H1 (cell line): ENCODE results near the gene S100A13. TPM values are rescaled to one million over a fixed set of nuclear protein-coding genes. Genes with fewer than 3 reads are reported as not detected.

Experiments used
- CTCF ChIA-PET: fragments of 300-600 bp; sonication (Branson Sonifier 250); formaldehyde crosslinking; loops from one replicate; lab custom pipeline; 2021; ENCODE audit not compliant: partially characterized antibody; lab: Charles Lee
- POLR2A ChIA-PET: fragments of 300-600 bp; sonication (Branson Sonifier 250); formaldehyde crosslinking; loops from one replicate; lab custom pipeline; 2021; ENCODE audit warnings: inconsistent platforms; ENCODE audit not compliant: partially characterized antibody; lab: Charles Lee
- DNase-seq, 2 experiments: peaks; one replicate each; pipeline versions ENCODE4 v3.0.0 to v3.0.0-alpha.2; 2010 to 2022; ENCODE audit warnings: low spot score in 2 of 2, low read depth in 1 of 2, mixed read lengths in 1 of 2
- FAIRE-seq: peaks from 2 replicates; lab custom pipeline; 2011; peaks lifted over from hg19 to GRCh38; lab: Jason Lieb, UNC
- H2AFZ ChIP-seq: 2 replicates; pipeline ENCODE4 v1.8.1; 2012; ENCODE audit warnings: low read length, inconsistent platforms
- H2AK5ac ChIP-seq: 2 replicates; pipeline ENCODE4 v1.6.1; 2013; ENCODE audit warnings: low read depth, low read length
- H2BK120ac ChIP-seq: replicated peaks from 2 replicates; pipeline ENCODE3; 2013; ENCODE audit warnings: low read depth, low read length, inconsistent platforms
- H2BK12ac ChIP-seq: 2 replicates; pipeline ENCODE4 v1.6.1; 2013; ENCODE audit warnings: low read depth, low read length
- H2BK15ac ChIP-seq: 2 replicates; pipeline ENCODE4 v1.6.1; 2013; ENCODE audit warnings: low read length
- H2BK20ac ChIP-seq: 2 replicates; pipeline ENCODE4 v1.6.1; 2013; ENCODE audit warnings: low read length
- H2BK5ac ChIP-seq: 2 replicates; pipeline ENCODE4 v1.6.1; 2013; ENCODE audit warnings: low read depth, low read length
- H3K14ac ChIP-seq: 2 replicates; pipeline ENCODE4 v1.6.1; 2013; ENCODE audit warnings: inconsistent platforms; ENCODE audit not compliant: insufficient read length
- H3K18ac ChIP-seq: 2 replicates; pipeline ENCODE4 v1.6.1; 2013; ENCODE audit warnings: low read length; ENCODE audit errors: extremely low read depth
- H3K23ac ChIP-seq: 2 replicates; pipeline ENCODE4 v1.6.1; 2013; ENCODE audit warnings: inconsistent platforms; ENCODE audit not compliant: insufficient read length
- H3K23me2 ChIP-seq: 2 replicates; pipeline ENCODE4 v1.6.1; 2013; ENCODE audit warnings: low read depth, low read length
- H3K27ac ChIP-seq: 2 replicates; pipeline ENCODE4 v1.6.1; 2011; ENCODE audit warnings: low read depth, low read length, inconsistent platforms
- H3K27me3 ChIP-seq, 4 experiments: replicated peaks in 1 of 4; 1 replicate in 1 of 4; 2 replicates in 3 of 4; pipeline versions ENCODE4 v1.6.1 to v1.8.1; 2011 to 2013; ENCODE audit warnings: low read length in 3 of 4, mild to moderate bottlenecking in 3 of 4, inconsistent platforms in 2 of 4, mixed read lengths in 2 of 4, moderate library complexity in 1 of 4; ENCODE audit not compliant: control insufficient read depth in 3 of 4, insufficient read depth in 3 of 4; ENCODE audit errors: extremely low read depth in 1 of 4
- H3K36me3 ChIP-seq, 4 experiments: 2 replicates each; pipeline versions ENCODE4 v1.6.1 to v1.8.1; 2011 to 2013; ENCODE audit warnings: mild to moderate bottlenecking in 4 of 4, low read length in 3 of 4, moderate library complexity in 2 of 4, control low read depth in 1 of 4, inconsistent platforms in 1 of 4; ENCODE audit not compliant: insufficient read depth in 4 of 4, control insufficient read depth in 2 of 4
- H3K4ac ChIP-seq: replicated peaks from 2 replicates; pipeline ENCODE3; 2013; ENCODE audit warnings: low read length, low read depth, mixed read lengths, inconsistent platforms; ENCODE audit not compliant: insufficient read length
- H3K4me1 ChIP-seq, 4 experiments: replicated peaks in 1 of 4; 1 replicate in 1 of 4; 2 replicates in 3 of 4; pipeline versions ENCODE4 v1.6.1 to v1.8.1; 2011 to 2013; ENCODE audit warnings: low read length in 3 of 4, inconsistent platforms in 2 of 4, mixed read lengths in 1 of 4; ENCODE audit not compliant: insufficient read depth in 4 of 4, control insufficient read depth in 3 of 4
- H3K4me2 ChIP-seq, 2 experiments: 2 replicates each; pipeline versions ENCODE4 v1.6.1 to v1.8.1; 2011 to 2013; ENCODE audit warnings: low read depth in 2 of 2, low read length in 2 of 2, control low read depth in 1 of 2, inconsistent platforms in 1 of 2, mild to moderate bottlenecking in 1 of 2; ENCODE audit not compliant: insufficient read depth in 1 of 2
- H3K4me3 ChIP-seq, 4 experiments: fragments of 200-600, 300-600 bp in 1 of 4; sonication (generic), shearing (Covaris generic), sonication (Bioruptor Twin) in 1 of 4; 2 replicates each; pipeline versions ENCODE4 v1.5.1 to v1.8.1; 2011 to 2016; ENCODE audit warnings: low read length in 4 of 4, low read depth in 3 of 4, control low read depth in 2 of 4, inconsistent platforms in 2 of 4, mild to moderate bottlenecking in 2 of 4, mixed read lengths in 1 of 4, moderate library complexity in 1 of 4; ENCODE audit not compliant: insufficient read depth in 2 of 4; ENCODE audit errors: extremely low read depth in 1 of 4
- H3K56ac ChIP-seq: replicated peaks from 2 replicates; pipeline ENCODE3; 2013; ENCODE audit warnings: low read depth, mild to moderate bottlenecking, mixed read lengths, low read length, inconsistent platforms; ENCODE audit not compliant: insufficient read length
- H3K79me1 ChIP-seq: 2 replicates; pipeline ENCODE4 v1.6.1; 2013; ENCODE audit warnings: low read depth, low read length, control low read depth
- H3K79me2 ChIP-seq, 2 experiments: 2 replicates each; pipeline versions ENCODE4 v1.6.1 to v1.8.1; 2012 to 2013; ENCODE audit warnings: low read length in 2 of 2, mild to moderate bottlenecking in 2 of 2, inconsistent platforms in 1 of 2; ENCODE audit not compliant: insufficient read depth in 2 of 2, control insufficient read depth in 1 of 2
- H3K9ac ChIP-seq, 4 experiments: replicated peaks in 1 of 4; 1 replicate in 1 of 4; 2 replicates in 3 of 4; pipeline versions ENCODE4 v1.6.1 to v1.8.1; 2011 to 2013; ENCODE audit warnings: low read depth in 3 of 4, low read length in 3 of 4, control low read depth in 2 of 4, mild to moderate bottlenecking in 2 of 4, moderate library complexity in 2 of 4, inconsistent platforms in 1 of 4; ENCODE audit errors: extremely low read depth in 1 of 4
- H3K9me3 ChIP-seq, 2 experiments: 2 replicates each; pipeline versions ENCODE4 v1.6.1 to v1.8.1; 2012 to 2013; ENCODE audit warnings: mild to moderate bottlenecking in 2 of 2, moderate library complexity in 2 of 2, control low read depth in 1 of 2, inconsistent platforms in 1 of 2, low read depth in 1 of 2, low read length in 1 of 2, mixed read lengths in 1 of 2; ENCODE audit not compliant: insufficient read depth in 2 of 2
- H4K20me1 ChIP-seq, 2 experiments: replicated peaks in 1 of 2; 2 replicates each; pipeline versions ENCODE3 to v1.8.1; 2011 to 2013; ENCODE audit warnings: inconsistent platforms in 2 of 2, low read length in 2 of 2, mild to moderate bottlenecking in 1 of 2; ENCODE audit not compliant: insufficient read depth in 2 of 2, control insufficient read depth in 1 of 2
- H4K5ac ChIP-seq: 2 replicates; pipeline ENCODE4 v1.6.1; 2013; ENCODE audit warnings: low read length, low read depth, mixed read lengths, inconsistent platforms; ENCODE audit not compliant: insufficient read length
- H4K8ac ChIP-seq: 2 replicates; pipeline ENCODE4 v1.8.0; 2013; ENCODE audit warnings: mild to moderate bottlenecking, moderate library complexity, low read length, inconsistent platforms; ENCODE audit not compliant: insufficient read depth; ENCODE audit errors: extremely low read depth
- H4K91ac ChIP-seq: replicated peaks from 2 replicates; pipeline ENCODE3; 2013; ENCODE audit warnings: low read length, mixed read lengths, inconsistent platforms; ENCODE audit not compliant: insufficient read length
- ATF3 ChIP-seq: IDR thresholded peaks from 2 replicates; pipeline ENCODE4 v1.6.1; 2011; ENCODE audit warnings: low read depth, mild to moderate bottlenecking, low read length; ENCODE audit not compliant: insufficient read depth
- CBX5 ChIP-seq: fragments of 300-800, 300-1000 bp; sonication (generic); IDR thresholded peaks from 2 replicates; pipeline ENCODE4 v1.7.1; 2016; ENCODE audit warnings: antibody characterized with exemption, low read length, low read depth
- EGR1 ChIP-seq: IDR thresholded peaks from 2 replicates; pipeline ENCODE4 v1.6.1; 2011; ENCODE audit warnings: low read depth, low read length, borderline replicate concordance
- EZH2 ChIP-seq: fragments of 200-600 bp; sonication (generic); IDR thresholded peaks from 2 replicates; pipeline ENCODE4 v1.7.1; 2012; ENCODE audit warnings: low read depth, mild to moderate bottlenecking, moderate library complexity, low read length, inconsistent platforms; ENCODE audit not compliant: severe bottlenecking
- HDAC2 ChIP-seq, 2 experiments: fragments of 300-600 bp in 1 of 2; sonication (generic) in 1 of 2; IDR thresholded peaks; 2 replicates each; pipeline ENCODE4 v1.6.1; 2011 to 2012; ENCODE audit warnings: low read depth in 2 of 2, low read length in 2 of 2, mild to moderate bottlenecking in 2 of 2, moderate library complexity in 2 of 2, borderline replicate concordance in 1 of 2, inconsistent platforms in 1 of 2
- JUN ChIP-seq: IDR thresholded peaks from 2 replicates; pipeline ENCODE4 v1.6.1; 2011; ENCODE audit warnings: low read depth, mild to moderate bottlenecking, improper control_type of control experiment, low read length
- MAX ChIP-seq: IDR thresholded peaks from 2 replicates; pipeline ENCODE4 v1.6.1; 2012; ENCODE audit warnings: inconsistent platforms
- NRF1 ChIP-seq: IDR thresholded peaks from 2 replicates; pipeline ENCODE4 v1.6.1; 2011; ENCODE audit warnings: mild to moderate bottlenecking, low read depth, low read length, improper control_type of control experiment
- POLR2AphosphoS5 ChIP-seq: IDR thresholded peaks from 2 replicates; pipeline ENCODE4 v1.6.1; 2011; ENCODE audit warnings: low read depth, low read length
- TAF1 ChIP-seq: IDR thresholded peaks from 2 replicates; pipeline ENCODE4 v1.6.1; 2011; ENCODE audit warnings: mild to moderate bottlenecking, low read depth, low read length
- TEAD4 ChIP-seq: IDR thresholded peaks from 2 replicates; pipeline ENCODE4 v1.6.1; 2012; ENCODE audit warnings: low read depth, low read length, inconsistent platforms, mixed read lengths
- YY1 ChIP-seq: IDR thresholded peaks from 2 replicates; pipeline ENCODE4 v1.6.1; 2011; ENCODE audit warnings: low read depth, mild to moderate bottlenecking, low read length
- ZNF274 ChIP-seq: IDR thresholded peaks from 2 replicates; pipeline ENCODE4 v1.7.0; 2012; ENCODE audit warnings: low read length, borderline replicate concordance; ENCODE audit errors: extremely low read depth
- WGBS, 2 experiments: shearing (Covaris generic) in 1 of 2; methylation state at CpG; one replicate each; pipeline versions ENCODE4 v1.1.6 to v1.1.7; 2013 to 2015; ENCODE audit warnings: low lambda C conversion rate in 2 of 2, mixed read lengths in 2 of 2, inconsistent platforms in 1 of 2, low coverage in 1 of 2, missing lambda C conversion rate in 1 of 2; ENCODE audit not compliant: insufficient replicate concordance in 2 of 2, insufficient coverage in 1 of 2, insufficient read length in 1 of 2; ENCODE audit errors: extremely low coverage in 1 of 2, missing lambda C conversion rate in 1 of 2; 5-methylcytosine and 5-hydroxymethylcytosine counted together
- polyA plus RNA-seq, 7 experiments: library from polyadenylated mRNA; depleted of rRNA in 3 of 7; stranded (reverse) in 5 of 7; unstranded in 2 of 7; fragments of >200 nt in 5 of 7; fragments of 200-250 nt in 2 of 7; gene quantifications; 1 replicate in 5 of 7; 2 replicates in 1 of 7; 4 replicates in 1 of 7; pipeline versions ENCODE4 v1.2.1 to v1.2.3, GENCODE V29; 2011 to 2013; ENCODE audit warnings: missing spikeins in 2 of 7, mixed read lengths in 2 of 7
- total RNA-seq: library from RNA; stranded (reverse); fragmentation: NEBNext Ultra II Directional; extraction: Animal tissue kit (Norgen Biotek cat#: 25700); gene quantifications from 2 replicates; pipeline ENCODE4 v1.2.1, GENCODE V29; 2021

The S100A13 gene
- total and polyA plus RNA-seq, 2 of the 8 experiments (the other 6 are each of a cell fraction or from before 2014, with no cell fraction given) = 63.6 to 127 TPM

DNA sequence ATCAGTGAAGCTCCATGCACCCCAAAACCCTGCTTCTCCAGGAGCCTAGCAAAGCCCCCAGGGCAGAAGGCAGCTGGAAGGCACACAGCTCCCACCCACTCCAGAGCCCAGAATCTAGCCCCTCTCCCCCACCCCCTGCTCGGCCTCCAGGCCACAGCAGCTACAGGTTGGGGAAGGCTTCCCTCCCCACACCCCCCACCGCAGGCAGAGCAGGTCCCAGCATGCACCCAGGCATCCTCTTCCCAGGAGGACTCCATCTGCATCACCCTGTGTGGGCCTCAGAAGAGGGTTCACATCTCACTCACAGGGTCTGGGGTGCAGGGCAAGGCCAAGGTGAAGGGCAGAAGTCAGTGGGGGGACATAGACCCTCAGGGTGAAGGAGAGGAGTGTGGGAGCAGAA is 11.9 kb downstream of the S100A13 start:
- peaks cover 3% of the 10 kb centered on the region for H3K23me2 ChIP-seq
- H3K9ac ChIP-seq = no peak overlapping the region
- FAIRE-seq (no peak), DNase-seq (no peak)
- no peak overlapping the region for H2BK5ac ChIP-seq
- CTCF ChIA-PET = interaction anchor here (1.2 to 15.9 kb wide), 13 partner anchors 8 to 261 kb away, joined by 3 to 224 read pairs (median 24); partner anchors contain the start of genes S100A1, S100A13, S100A2 and S100A6
- WGBS, 2 experiments = 100% methylated on average over 1 of the region's 2 CpGs; no CpG with 5 or more reads in 1 of the 2 experiments
- H3K27me3 ChIP-seq = no peaks in the 10 kb centered on the region; a peak in 1 of 7 replicates
- no peak overlapping the region for H3K4me3 ChIP-seq
- H3K4ac ChIP-seq = no peak overlapping the region
- H2AFZ ChIP-seq = no peak overlapping the region
- no peak overlapping the region for H3K23ac ChIP-seq
- H4K8ac ChIP-seq = no peak overlapping the region
- no peaks in the 10 kb centered on the region for H3K79me1 ChIP-seq
- no peak overlapping the region for H3K4me2 ChIP-seq
- H2BK15ac ChIP-seq = 0 out of 2 replicates have a peak overlapping the region, but pooled peaks have one; percentile 88
- no peak overlapping the region for H3K14ac ChIP-seq
- peak overlapping the region; percentile 71; the same call in 1 of the 2 replicates for H3K18ac ChIP-seq
- peak overlapping the region; percentile 75; the same call in 1 of the 2 replicates for H2BK12ac ChIP-seq
- no peaks in the 10 kb centered on the region for H4K20me1 ChIP-seq
- peak overlapping the region; percentile 72; the same call in 1 of the 2 replicates for H2BK20ac ChIP-seq
- H3K56ac ChIP-seq = no peak overlapping the region
- no peak overlapping the region for H3K27ac ChIP-seq
- peaks cover 0 to 6% (median 0%) of the 10 kb centered on the region in 4 experiments; a peak in 4 of 8 replicates for H3K36me3 ChIP-seq
- no peaks in the 10 kb centered on the region for H3K79me2 ChIP-seq
- peak overlapping the region; percentile 76 for H4K91ac ChIP-seq
- peak overlapping the region; percentile 40; the same call in 1 of the 2 replicates for H2AK5ac ChIP-seq
- no peak overlapping the region for H4K5ac ChIP-seq
- POLR2A ChIA-PET = interaction anchor here (0.8 to 15.3 kb wide), 6 partner anchors 11 to 95 kb away, joined by 3 to 261 read pairs (median 4); partner anchors contain the start of genes CHTOP, S100A1 and S100A13
- H3K9me3 ChIP-seq = no peaks in the 10 kb centered on the region
- H2BK120ac ChIP-seq = no peak overlapping the region
- H3K4me1 ChIP-seq = peaks cover 0 to 21% (median 11%) of the 10 kb centered on the region in 4 experiments; a peak in 6 of 7 replicates
- no peak for TF ChIP-seq HDAC2 (IDR thresholded peaks at IDR 0.05; ENCODE audit: borderline replicate concordance in 1 of 2, low read depth in 2 of 2, low read length in 2 of 2)
- no peak for TF ChIP-seq MAX
- TF ChIP-seq ATF3 = no peak
- no peak for TF ChIP-seq POLR2AphosphoS5
- TF ChIP-seq EZH2 = no peak
- TF ChIP-seq TEAD4 = no peak
- no peak for TF ChIP-seq YY1
- TF ChIP-seq ZNF274 = no peak
- no peak for TF ChIP-seq TAF1
- no peak for TF ChIP-seq EGR1
- TF ChIP-seq CBX5 = no peak
- TF ChIP-seq NRF1 = no peak
- TF ChIP-seq JUN = no peak
